Measurements from ENCODE around the gene HIF3A. TPM values are rescaled to one million over a fixed set of nuclear protein-coding genes. Genes with fewer than 3 reads are reported as not detected.

Gene HIF3A
- total RNA-seq, 4 donors from 2014 or later: 21.5 to 212 (median 103) TPM

GRCh38 chr19:46297700-46298478, 1.0 kb downstream of the HIF3A start:
- Histone ChIP-seq H3K27ac (peak overlapping the region; percentile 85 to 95), H3K27me3 (no peaks in the 10 kb centered on the region), H3K4me1 (peaks cover 3 to 15% of the 10 kb centered on the region in 2 donors), H3K9me3 (no peaks in the 10 kb centered on the region), H3K36me3 (no peaks in the 10 kb centered on the region), H3K4me3 (peak overlapping the region; percentile 38 to 50)
- intact Hi-C loops (cut with DNase I; ENCODE audit: low total_unique reads): no loop called here
- DNase-seq: peak; percentile 79 to 84
- TF ChIP-seq, protein P1, sequence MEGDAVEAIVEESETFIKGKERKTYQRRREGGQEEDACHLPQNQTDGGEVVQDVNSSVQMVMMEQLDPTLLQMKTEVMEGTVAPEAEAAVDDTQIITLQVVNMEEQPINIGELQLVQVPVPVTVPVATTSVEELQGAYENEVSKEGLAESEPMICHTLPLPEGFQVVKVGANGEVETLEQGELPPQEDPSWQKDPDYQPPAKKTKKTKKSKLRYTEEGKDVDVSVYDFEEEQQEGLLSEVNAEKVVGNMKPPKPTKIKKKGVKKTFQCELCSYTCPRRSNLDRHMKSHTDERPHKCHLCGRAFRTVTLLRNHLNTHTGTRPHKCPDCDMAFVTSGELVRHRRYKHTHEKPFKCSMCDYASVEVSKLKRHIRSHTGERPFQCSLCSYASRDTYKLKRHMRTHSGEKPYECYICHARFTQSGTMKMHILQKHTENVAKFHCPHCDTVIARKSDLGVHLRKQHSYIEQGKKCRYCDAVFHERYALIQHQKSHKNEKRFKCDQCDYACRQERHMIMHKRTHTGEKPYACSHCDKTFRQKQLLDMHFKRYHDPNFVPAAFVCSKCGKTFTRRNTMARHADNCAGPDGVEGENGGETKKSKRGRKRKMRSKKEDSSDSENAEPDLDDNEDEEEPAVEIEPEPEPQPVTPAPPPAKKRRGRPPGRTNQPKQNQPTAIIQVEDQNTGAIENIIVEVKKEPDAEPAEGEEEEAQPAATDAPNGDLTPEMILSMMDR (IDR thresholded peaks at IDR 0.05): peak in 2 of 4 experiments; percentile 29 to 36
- TF ChIP-seq POLR2A (IDR thresholded peaks at IDR 0.05): peak in 1 of 2 donors; percentile 18

DNA sequence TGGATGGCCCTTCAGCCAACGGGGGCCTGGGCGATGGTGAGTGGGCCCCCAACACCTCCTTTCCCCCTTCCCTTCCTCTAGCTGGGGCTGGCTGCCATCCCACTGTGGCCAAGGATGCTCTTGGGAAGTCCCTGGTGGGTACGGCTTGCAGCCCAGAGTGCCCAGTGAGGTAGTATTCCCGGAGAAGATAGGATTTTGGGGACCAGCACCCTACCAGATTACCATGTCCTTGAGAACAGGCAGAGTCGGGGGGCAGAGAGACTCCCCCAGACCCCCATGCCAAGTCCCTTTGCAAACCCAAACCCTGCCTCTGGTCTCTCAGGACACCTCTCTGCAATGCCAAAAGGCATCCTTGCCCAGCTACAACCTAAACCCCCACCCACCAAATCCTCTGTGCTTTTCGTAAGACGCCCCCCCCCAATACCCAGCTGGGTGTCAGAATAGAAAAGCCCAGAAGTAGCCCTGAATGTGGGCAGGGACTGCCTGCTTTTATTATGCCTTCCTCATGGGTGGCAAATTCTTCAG, 1.7 kb downstream of the HIF3A start:
- no peak for DNase-seq
- peak overlapping the region; percentile 85 to 95 for H3K27ac ChIP-seq
- TF ChIP-seq, protein P1 (IDR thresholded peaks at IDR 0.05): no peak
- no peak for TF ChIP-seq POLR2A (IDR thresholded peaks at IDR 0.05)
- H3K9me3 ChIP-seq: no peaks in the 10 kb centered on the region
- intact Hi-C loops (cut with DNase I; ENCODE audit: low total_unique reads): no loop called here
- peaks cover 3 to 21% of the 10 kb centered on the region in 2 donors for H3K4me1 ChIP-seq
- H3K4me3 ChIP-seq: peak overlapping the region; percentile 35 to 50
- no peaks in the 10 kb centered on the region for H3K36me3 ChIP-seq
- H3K27me3 ChIP-seq: no peaks in the 10 kb centered on the region

- DNase-seq: peak; percentile 95 to 98
- H3K27me3 ChIP-seq: no peaks in the 10 kb centered on the region
- peak overlapping the region; percentile 35 to 50 for H3K4me3 ChIP-seq
- intact Hi-C loops (cut with DNase I; ENCODE audit: low total_unique reads): no loop called here
- peaks cover 3 to 22% of the 10 kb centered on the region in 2 donors for H3K4me1 ChIP-seq
- TF ChIP-seq, protein P1 (IDR thresholded peaks at IDR 0.05): no peak
- peak in 1 of 2 donors; percentile 43 for TF ChIP-seq POLR2A (IDR thresholded peaks at IDR 0.05)
- no peaks in the 10 kb centered on the region for H3K9me3 ChIP-seq
- peak overlapping the region; percentile 85 to 95 for H3K27ac ChIP-seq
- no peaks in the 10 kb centered on the region for H3K36me3 ChIP-seq
Observed at GRCh38 chr19:46299004-46299509, 2.2 kb downstream of the HIF3A start.

GRCh38 chr19:46299695-46300094, 2.9 kb downstream of the HIF3A start:
- no peaks in the 10 kb centered on the region for H3K27me3 ChIP-seq
- H3K4me1 ChIP-seq: peaks cover 3 to 22% of the 10 kb centered on the region in 2 donors
- peak overlapping the region in 1 of 2 donors; percentile 50 for H3K4me3 ChIP-seq
- no peaks in the 10 kb centered on the region for H3K9me3 ChIP-seq
- H3K27ac ChIP-seq: peak overlapping the region; percentile 85 to 95
- intact Hi-C loops (cut with DNase I; ENCODE audit: low total_unique reads): no loop called here
- no peaks in the 10 kb centered on the region for H3K36me3 ChIP-seq
- TF ChIP-seq POLR2A (IDR thresholded peaks at IDR 0.05): no peak
- TF ChIP-seq, protein P1 (IDR thresholded peaks at IDR 0.05): no peak
- DNase-seq: no peak

DNA sequence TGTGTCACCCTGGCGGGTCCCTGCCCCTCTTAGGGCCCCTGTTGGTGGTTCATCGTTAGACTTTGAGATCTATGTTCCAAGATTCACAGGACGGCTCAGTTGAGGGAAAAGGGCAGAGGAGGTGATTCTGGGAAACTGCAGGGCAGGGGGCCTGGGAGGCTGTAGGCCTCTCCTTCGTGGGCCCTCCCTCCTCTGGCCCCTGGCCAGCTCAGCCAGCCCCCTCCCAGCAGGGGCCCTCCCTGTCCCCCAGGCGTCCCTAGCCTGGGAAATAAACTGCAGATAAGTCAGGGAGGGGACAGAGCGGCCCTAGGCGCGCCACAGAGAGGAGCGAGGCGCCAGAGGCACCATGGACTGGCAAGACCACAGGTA, 6.5 kb downstream of the HIF3A start:
- H3K4me1 ChIP-seq: peaks cover 3 to 7% of the 10 kb centered on the region in 2 donors

More for the DNA sequence above, 6.5 kb downstream of the HIF3A start:
- H3K27me3 ChIP-seq: no peaks in the 10 kb centered on the region
- H3K9me3 ChIP-seq: no peaks in the 10 kb centered on the region
- no peak for DNase-seq
- H3K4me3 ChIP-seq: no peak overlapping the region
- TF ChIP-seq, protein P1 (IDR thresholded peaks at IDR 0.05): no peak
- TF ChIP-seq POLR2A (IDR thresholded peaks at IDR 0.05): no peak
- intact Hi-C loops (cut with DNase I; ENCODE audit: low total_unique reads): no loop called here
- H3K27ac ChIP-seq: peak overlapping the region; percentile 30 to 95
- no peaks in the 10 kb centered on the region for H3K36me3 ChIP-seq
